Natural killer cell (primary cell): Measurements from ENCODE around the gene MAP3K4. TPM values are rescaled to one million over a fixed set of nuclear protein-coding genes. Genes with fewer than 3 reads are reported as not detected.

ENCODE experiments used
- ATAC-seq, 3 donors: fragments of 150-1000 bp in 2 of 3; fragments of 200-7000 bp in 1 of 3; cut with Tn5 transposase; 1 replicate in 1 of 3; 2 replicates in 2 of 3; pipeline ENCODE4 v1.10.0; 2021; ENCODE audit warnings: mild to moderate bottlenecking in 2 of 3, moderate library complexity in 2 of 3
- DNase-seq, 2 donors: peaks; one replicate each; pipeline versions ENCODE4 v3.0.0 to v3.0.0-alpha.2; 2013 to 2021; ENCODE audit warnings: mixed read lengths in 1 of 2
- H3K27ac ChIP-seq: one replicate; pipeline ENCODE4 v1.5.1; 2013; ENCODE audit warnings: mild to moderate bottlenecking, low read length
- H3K27me3 ChIP-seq: one replicate; pipeline ENCODE4 v1.6.1; 2013; ENCODE audit warnings: low read length; ENCODE audit not compliant: control insufficient read depth, insufficient read depth
- H3K36me3 ChIP-seq: one replicate; pipeline ENCODE4 v1.6.1; 2013; ENCODE audit warnings: low read length; ENCODE audit not compliant: control insufficient read depth, insufficient read depth
- H3K4me1 ChIP-seq: one replicate; pipeline ENCODE4 v1.6.1; 2013; ENCODE audit warnings: low read length; ENCODE audit not compliant: control insufficient read depth, insufficient read depth
- H3K4me3 ChIP-seq: one replicate; pipeline ENCODE4 v1.5.1; 2013; ENCODE audit warnings: low read length
- H3K9me3 ChIP-seq: one replicate; pipeline ENCODE4 v1.6.1; 2013; ENCODE audit warnings: low read length; ENCODE audit not compliant: control insufficient read depth, insufficient read depth
- H3K27ac Mint-ChIP-seq, 2 donors: one replicate each; pipeline ENCODE4 v1.8.0; 2022; ENCODE audit warnings: mild to moderate bottlenecking in 2 of 2, mixed read lengths in 2 of 2, moderate library complexity in 1 of 2
- H3K27me3 Mint-ChIP-seq, 2 donors: one replicate each; pipeline ENCODE4 v1.8.0; 2022; ENCODE audit warnings: low read depth in 2 of 2, mixed read lengths in 2 of 2
- H3K36me3 Mint-ChIP-seq: one replicate; pipeline ENCODE4 v1.8.0; 2022; ENCODE audit warnings: mixed read lengths
- H3K4me1 Mint-ChIP-seq, 2 donors: one replicate each; pipeline ENCODE4 v1.8.0; 2022; ENCODE audit warnings: mixed read lengths in 2 of 2
- H3K4me3 Mint-ChIP-seq: one replicate; pipeline ENCODE4 v1.8.0; 2022; ENCODE audit warnings: mild to moderate bottlenecking, moderate library complexity, mixed read lengths
- H3K9me3 Mint-ChIP-seq, 2 donors: one replicate each; pipeline ENCODE4 v1.8.0; 2022; ENCODE audit warnings: mixed read lengths in 2 of 2
- CTCF ChIP-seq: fragments of 200-600 bp; IDR thresholded peaks from one replicate; pipeline ENCODE4 v1.8.0; 2022; ENCODE audit warnings: antibody characterized with exemption
- WGBS: methylation state at CpG from one replicate; pipeline ENCODE4 v1.1.7; 2013; ENCODE audit warnings: missing lambda C conversion rate; ENCODE audit not compliant: insufficient coverage; 5-methylcytosine and 5-hydroxymethylcytosine counted together
- intact Hi-C: fragments of 100-400 bp; cut with micrococcal nuclease; formaldehyde crosslinking; loops from one replicate; pipeline ENCODE4 v1.14.2; 2022
- total RNA-seq, 4 donors: library from RNA; stranded (reverse); fragments of 120-200 nt in 1 of 4; gene quantifications; one replicate each; pipeline versions ENCODE4 v1.2.3 to v1.2.4, GENCODE V29; 2013 to 2022

MAP3K4 gene
- total RNA-seq, 3 donors from 2014 or later (not counting 1 experiment from before 2014, with no cell fraction given): 46.5 to 79.9 (median 67.0) TPM

DNA sequence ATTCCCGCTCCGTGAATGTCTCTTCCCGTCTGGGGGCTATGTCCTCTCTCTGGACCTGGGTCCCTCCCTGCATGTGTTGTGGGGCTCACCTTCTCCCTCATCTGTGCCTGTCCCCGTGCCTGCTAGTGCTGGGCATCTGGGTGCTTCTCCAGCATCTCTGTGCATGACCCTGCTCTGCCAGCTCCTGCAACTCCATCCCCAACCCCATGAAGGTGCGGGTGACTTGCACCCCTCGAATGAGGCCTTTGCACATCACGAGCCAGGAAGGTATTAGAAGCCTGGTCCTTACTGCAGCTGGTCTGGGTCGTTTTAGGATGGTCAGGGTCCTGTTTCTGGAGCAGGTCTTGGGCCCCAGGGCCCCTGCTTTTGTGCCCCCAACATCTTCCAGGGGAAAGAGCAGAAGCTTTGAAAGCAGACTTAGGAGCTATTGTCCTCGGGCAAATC, 172.6 kb downstream of the MAP3K4 start:
- peaks cover 30% of the 10 kb centered on the region for H3K36me3 ChIP-seq
- no peak overlapping the region for H3K27ac ChIP-seq
- H3K27me3 Mint-ChIP-seq: no peaks in the 10 kb centered on the region
- H3K4me3 ChIP-seq: no peak overlapping the region
- H3K27ac Mint-ChIP-seq: no peak overlapping the region
- peaks cover 16 to 22% of the 10 kb centered on the region in 2 donors for H3K4me1 Mint-ChIP-seq
- no peak for ATAC-seq
- intact Hi-C loops: no loop called here
- no peaks in the 10 kb centered on the region for H3K4me1 ChIP-seq
- H3K4me3 Mint-ChIP-seq: no peak overlapping the region
- WGBS: 94% methylated on average over 9 of the region's 9 CpGs
- H3K9me3 Mint-ChIP-seq: no peaks in the 10 kb centered on the region
- no peaks in the 10 kb centered on the region for H3K27me3 ChIP-seq
- H3K9me3 ChIP-seq: no peaks in the 10 kb centered on the region
- H3K36me3 Mint-ChIP-seq: peaks cover 8% of the 10 kb centered on the region
- DNase-seq: no peak
- TF ChIP-seq CTCF: no peak

DNA sequence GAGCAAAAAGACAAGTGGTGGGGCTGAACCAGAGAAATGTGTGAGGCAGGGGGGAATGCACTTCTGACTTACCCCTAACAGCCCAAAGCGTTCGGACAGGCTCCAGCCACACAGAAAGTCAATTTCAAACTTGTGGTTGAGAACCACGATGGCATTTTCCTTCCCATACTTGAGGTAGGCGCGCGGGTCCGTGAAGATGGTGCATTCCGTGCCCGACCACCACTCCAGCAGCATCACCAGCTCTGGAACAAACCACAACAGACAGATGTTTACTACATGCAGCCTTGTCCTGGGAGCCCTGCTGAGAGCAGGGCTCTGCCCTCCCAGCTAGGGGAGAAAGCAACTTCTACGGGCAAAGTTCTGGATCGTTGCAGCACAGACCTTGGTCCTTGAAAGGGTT, 174.6 kb downstream of the MAP3K4 start:
- Mint-ChIP-seq H3K36me3 (peaks cover 8% of the 10 kb centered on the region), H3K9me3 (no peaks in the 10 kb centered on the region), H3K4me3 (no peak overlapping the region), H3K27me3 (no peaks in the 10 kb centered on the region), H3K4me1 (peaks cover 34 to 41% of the 10 kb centered on the region in 2 donors), H3K27ac (peak overlapping the region in 1 of 2 donors; percentile 29)
- no peaks in the 10 kb centered on the region for H3K9me3 ChIP-seq
- H3K27me3 ChIP-seq: no peaks in the 10 kb centered on the region
- H3K27ac ChIP-seq: no peak overlapping the region
- DNase-seq (no peak), ATAC-seq (no peak)
- 76% methylated on average over 11 of the region's 11 CpGs for whole genome bisulfite sequencing
- H3K4me1 ChIP-seq: peaks cover 13% of the 10 kb centered on the region
- intact Hi-C loops: no loop called here
- H3K36me3 ChIP-seq: peaks cover 25% of the 10 kb centered on the region
- TF ChIP-seq CTCF: no peak
- no peak overlapping the region for H3K4me3 ChIP-seq

DNA sequence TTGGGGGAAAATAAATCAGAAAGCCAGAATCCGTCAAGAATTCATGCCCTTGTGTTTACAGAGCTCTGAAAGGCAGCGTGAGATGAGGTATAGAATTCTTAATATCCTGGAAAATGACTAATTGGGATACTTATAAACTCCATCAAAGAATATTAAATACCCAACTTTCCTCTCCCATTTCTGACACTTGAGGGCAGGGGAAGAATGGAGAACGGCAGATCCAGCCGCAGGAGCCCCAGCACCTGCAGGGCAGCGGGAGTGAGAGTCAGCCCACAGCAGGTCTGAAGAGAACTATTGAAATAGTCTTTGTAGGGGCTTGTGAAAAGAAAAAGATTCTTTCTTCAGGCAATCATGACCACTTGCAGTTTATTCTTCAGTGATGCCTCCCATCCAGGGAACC, 175.1 kb downstream of the MAP3K4 start:
- Mint-ChIP-seq H3K27ac (peak overlapping the region in 1 of 2 donors; percentile 29), H3K27me3 (no peaks in the 10 kb centered on the region), H3K36me3 (peaks cover 8% of the 10 kb centered on the region), H3K4me3 (no peak overlapping the region), H3K9me3 (no peaks in the 10 kb centered on the region), H3K4me1 (peaks cover 34 to 42% of the 10 kb centered on the region in 2 donors)
- intact Hi-C loops: no loop called here
- peaks cover 20% of the 10 kb centered on the region for H3K36me3 ChIP-seq
- DNase-seq (no peak), ATAC-seq (no peak)
- no peak overlapping the region for H3K4me3 ChIP-seq
- H3K27me3 ChIP-seq: no peaks in the 10 kb centered on the region
- H3K9me3 ChIP-seq: no peaks in the 10 kb centered on the region
- no peak overlapping the region for H3K27ac ChIP-seq
- no peak for TF ChIP-seq CTCF
- peaks cover 13% of the 10 kb centered on the region for H3K4me1 ChIP-seq
- 96% methylated on average over 2 of the region's 5 CpGs for WGBS
